H1 (cell line): Measurements from ENCODE around the gene TUBGCP6. TPM values are rescaled to one million over a fixed set of nuclear protein-coding genes. Genes with fewer than 3 reads are reported as not detected.

Source experiments
- CBX5 ChIP-seq: fragments of 300-800, 300-1000 bp; sonication (generic); IDR thresholded peaks from 2 replicates; pipeline ENCODE4 v1.7.1; 2016; ENCODE audit warnings: antibody characterized with exemption, low read length, low read depth
- CHD1 ChIP-seq: IDR thresholded peaks from 2 replicates; pipeline ENCODE4 v1.6.1; 2012; ENCODE audit warnings: low read depth, low read length, improper control_type of control experiment
- EP300 ChIP-seq, 2 experiments: IDR thresholded peaks; 1 replicate in 1 of 2; 2 replicates in 1 of 2; pipeline ENCODE4 v1.6.1; 2011 to 2012; ENCODE audit warnings: low read depth in 2 of 2, low read length in 2 of 2, mild to moderate bottlenecking in 2 of 2, borderline replicate concordance in 1 of 2, inconsistent platforms in 1 of 2, moderate library complexity in 1 of 2
- HDAC6 ChIP-seq: IDR thresholded peaks from one replicate; pipeline ENCODE4 v1.7.1; 2012; ENCODE audit warnings: low read depth, mild to moderate bottlenecking, inconsistent platforms, low read length, moderate library complexity
- SAP30 ChIP-seq: fragments of 300-600 bp; sonication (generic); IDR thresholded peaks from 2 replicates; pipeline ENCODE4 v1.7.1; 2012; ENCODE audit warnings: low read length, moderate library complexity, mild to moderate bottlenecking, inconsistent platforms; ENCODE audit not compliant: insufficient read depth, insufficient replicate concordance
- polyA plus RNA-seq, 7 experiments: library from polyadenylated mRNA; depleted of rRNA in 3 of 7; stranded (reverse) in 5 of 7; unstranded in 2 of 7; fragments of >200 nt in 5 of 7; fragments of 200-250 nt in 2 of 7; gene quantifications; 1 replicate in 5 of 7; 2 replicates in 1 of 7; 4 replicates in 1 of 7; pipeline versions ENCODE4 v1.2.1 to v1.2.3, GENCODE V29; 2011 to 2013; ENCODE audit warnings: missing spikeins in 2 of 7, mixed read lengths in 2 of 7
- total RNA-seq: library from RNA; stranded (reverse); fragmentation: NEBNext Ultra II Directional; extraction: Animal tissue kit (Norgen Biotek cat#: 25700); gene quantifications from 2 replicates; pipeline ENCODE4 v1.2.1, GENCODE V29; 2021

The TUBGCP6 gene
- total and polyA plus RNA-seq, 2 of the 8 experiments (the other 6 are each of a cell fraction or from before 2014, with no cell fraction given): 24.2 to 24.7 TPM

DNA sequence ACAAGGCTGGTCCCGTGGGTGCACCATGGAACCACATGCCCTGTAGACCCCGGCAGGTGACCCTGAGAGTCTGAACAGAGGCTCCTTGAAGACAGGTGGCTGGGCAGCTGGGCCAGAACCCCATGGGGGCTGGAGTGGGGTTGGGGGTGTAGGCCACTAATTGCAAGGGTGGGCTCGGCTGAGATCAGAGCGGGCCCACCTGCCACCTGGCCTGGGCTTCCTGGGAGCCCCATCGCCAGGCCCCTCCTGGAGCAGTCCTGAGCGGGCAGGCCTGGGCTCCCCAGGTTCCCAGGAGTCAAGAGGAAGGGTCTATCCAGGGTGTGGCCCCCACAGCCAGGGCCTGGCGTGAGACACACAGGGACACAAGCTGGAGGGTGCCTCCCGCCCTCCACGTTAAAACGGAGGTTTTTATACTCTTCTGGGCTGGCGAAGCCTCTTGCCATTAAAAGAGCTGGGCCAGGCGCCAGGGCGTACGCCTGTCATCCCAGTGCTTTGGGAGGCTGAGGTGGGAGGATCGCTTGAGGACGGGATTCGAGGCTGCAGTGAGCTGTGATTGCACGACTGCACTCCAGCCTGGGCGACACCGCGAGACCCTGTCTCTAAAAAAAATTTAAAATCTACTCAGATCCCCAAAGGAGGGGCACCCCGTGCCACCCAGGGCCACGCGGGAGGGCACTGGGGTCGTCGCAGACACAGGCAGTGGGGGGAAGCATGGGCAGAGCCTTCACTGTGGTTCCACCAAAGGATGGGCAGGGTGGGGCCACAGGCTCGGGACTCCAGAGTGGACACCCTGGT, 63.9 kb downstream of the TUBGCP6 start (continued):
- TF ChIP-seq CHD1 (no peak), SAP30 (no peak), EP300 (IDR thresholded peaks at IDR 0.05; ENCODE audit: borderline replicate concordance in 1 of 2, low read depth in 2 of 2, low read length in 2 of 2) (no peak), CBX5 (no peak), HDAC6 (no peak)
